IPS-NIHi11 (cell line): ENCODE data around the gene QSOX1.
"Not testable (repeated sequence)": the region's sequence is repeated elsewhere in the genome, so short reads cannot be mapped to it uniquely, and the experiment has no call there.

Experiments
- DNase-seq: peaks from one replicate; pipeline ENCODE4 v3.0.0; 2012; ENCODE audit warnings: mixed read lengths, low spot score

QSOX1 gene

GRCh38 chr1:180188684-180189175 lies 34.1 kb downstream of the QSOX1 start:
- no peak for DNase-seq

- DNase-seq: no peak
These were observed 35.4 kb downstream of the QSOX1 start for GRCh38 chr1:180190091-180190490.

GRCh38 chr1:180192172-180192571 lies 37.5 kb downstream of the QSOX1 start:
- no peak for DNase-seq

GRCh38 chr1:180193141-180194047 lies 38.7 kb downstream of the QSOX1 start:
- DNase-seq: no peak

- no peak for DNase-seq
These were observed 39.4 kb downstream of the QSOX1 start for GRCh38 chr1:180194048-180194425.

GRCh38 chr1:180194546-180195207 lies 40.0 kb downstream of the QSOX1 start:
- peak; percentile 49 for DNase-seq

GRCh38 chr1:180195401-180195800 lies 40.7 kb downstream of the QSOX1 start:
- DNase-seq: no peak

GRCh38 chr1:180195916-180196315 lies 41.2 kb downstream of the QSOX1 start:
- DNase-seq: no peak

- DNase-seq: no peak
These were observed 41.9 kb downstream of the QSOX1 start for GRCh38 chr1:180196436-180197003.

- DNase-seq: no peak
These were observed 42.6 kb downstream of the QSOX1 start for GRCh38 chr1:180197231-180197630.

GRCh38 chr1:180198196-180198595 lies 43.5 kb downstream of the QSOX1 start:
- DNase-seq: peak; percentile 79

GRCh38 chr1:180198611-180199010 lies 43.9 kb downstream of the QSOX1 start:
- no peak for DNase-seq

GRCh38 chr1:180199018-180199417 lies 44.3 kb downstream of the QSOX1 start:
- DNase-seq: no peak

GRCh38 chr1:180201451-180202200 lies 47.0 kb downstream of the QSOX1 start:
- DNase-seq: no peak

GRCh38 chr1:180202588-180202987 lies 47.9 kb downstream of the QSOX1 start:
- DNase-seq: not testable (repeated sequence)

- DNase-seq: no peak
These were observed 49.6 kb downstream of the QSOX1 start for GRCh38 chr1:180204231-180204630.

GRCh38 chr1:180206581-180206980 lies 51.9 kb downstream of the QSOX1 start:
- no peak for DNase-seq

GRCh38 chr1:180208264-180208663 lies 53.6 kb downstream of the QSOX1 start:
- no peak for DNase-seq

GRCh38 chr1:180210008-180210620 lies 55.4 kb downstream of the QSOX1 start:
- no peak for DNase-seq

- no peak for DNase-seq
These were observed 56.6 kb downstream of the QSOX1 start for GRCh38 chr1:180211156-180211859.

GRCh38 chr1:180211860-180212229 lies 57.2 kb downstream of the QSOX1 start:
- no peak for DNase-seq
